PFSK-1 (cell line): ENCODE results near the gene RAB31.

Experiments
- FOXP2 ChIP-seq: optimal IDR thresholded peaks from 2 replicates; pipeline ENCODE3; 2011; ENCODE audit warnings: borderline replicate concordance, control low read depth, inconsistent platforms; ENCODE audit not compliant: insufficient read depth; ENCODE audit errors: extremely low read length, extremely low read depth
- POLR2AphosphoS5 ChIP-seq: IDR thresholded peaks from 2 replicates; pipeline ENCODE4 v1.6.1; 2012; ENCODE audit warnings: low read depth, mild to moderate bottlenecking, control low read depth, low read length, moderate library complexity
- REST ChIP-seq, 2 experiments: IDR thresholded peaks; 2 replicates each; pipeline versions ENCODE4 v1.6.1 to v1.8.0; 2011 to 2012; ENCODE audit warnings: low read depth in 2 of 2, low read length in 2 of 2, control low read depth in 1 of 2, inconsistent platforms in 1 of 2, mild to moderate bottlenecking in 1 of 2, moderate library complexity in 1 of 2; ENCODE audit not compliant: insufficient read depth in 1 of 2
- SIN3A ChIP-seq: IDR thresholded peaks from 2 replicates; pipeline ENCODE4 v1.6.1; 2012; ENCODE audit warnings: mild to moderate bottlenecking, low read length, moderate library complexity, borderline replicate concordance; ENCODE audit not compliant: insufficient read depth
- TAF1 ChIP-seq: IDR thresholded peaks from 2 replicates; pipeline ENCODE4 v1.6.1; 2012; ENCODE audit warnings: low read length, control low read depth, borderline replicate concordance; ENCODE audit not compliant: insufficient read depth

Gene RAB31

GRCh38 chr18:9817286-9817685 is 109.2 kb downstream of the RAB31 start:
- TF ChIP-seq TAF1 (no peak), SIN3A (no peak), FOXP2 (no peak), REST (IDR thresholded peaks at IDR 0.05; ENCODE audit: insufficient read depth in 1 of 2, low read depth in 2 of 2, low read length in 2 of 2) (no peak), POLR2AphosphoS5 (no peak)

- TF ChIP-seq TAF1 (no peak), FOXP2 (no peak), POLR2AphosphoS5 (no peak), SIN3A (no peak), REST (IDR thresholded peaks at IDR 0.05; ENCODE audit: insufficient read depth in 1 of 2, low read depth in 2 of 2, low read length in 2 of 2) (no peak)
Observed at GRCh38 chr18:9817725-9818422, 109.8 kb downstream of the RAB31 start.

GRCh38 chr18:9818423-9818734 is 110.3 kb downstream of the RAB31 start:
- TF ChIP-seq TAF1 (no peak), POLR2AphosphoS5 (no peak), SIN3A (no peak), FOXP2 (no peak), REST (IDR thresholded peaks at IDR 0.05; ENCODE audit: insufficient read depth in 1 of 2, low read depth in 2 of 2, low read length in 2 of 2) (no peak)

DNA sequence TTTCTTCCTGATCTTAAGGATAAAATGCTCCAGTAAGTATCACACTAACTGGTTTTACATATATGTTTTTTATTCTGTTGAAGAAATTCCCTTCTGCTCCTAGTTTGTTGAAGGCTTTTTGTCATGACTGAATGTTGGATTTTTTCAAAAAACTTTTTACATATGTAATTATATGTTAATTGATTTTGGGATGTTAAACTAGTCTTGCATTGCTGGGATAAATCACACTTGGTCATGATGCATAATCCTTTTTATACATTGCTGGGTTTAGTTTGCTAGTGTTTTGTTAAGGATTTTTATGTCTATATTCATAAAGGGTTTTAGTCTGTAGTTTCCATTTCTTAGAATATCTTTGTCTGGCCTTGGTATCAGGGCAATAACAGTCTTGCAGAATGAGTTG is 112.0 kb downstream of the RAB31 start:
- TF ChIP-seq FOXP2: no peak
- TF ChIP-seq TAF1: no peak
- no peak for TF ChIP-seq POLR2AphosphoS5
- no peak for TF ChIP-seq REST (IDR thresholded peaks at IDR 0.05; ENCODE audit: insufficient read depth in 1 of 2, low read depth in 2 of 2, low read length in 2 of 2)
- TF ChIP-seq SIN3A: no peak

DNA sequence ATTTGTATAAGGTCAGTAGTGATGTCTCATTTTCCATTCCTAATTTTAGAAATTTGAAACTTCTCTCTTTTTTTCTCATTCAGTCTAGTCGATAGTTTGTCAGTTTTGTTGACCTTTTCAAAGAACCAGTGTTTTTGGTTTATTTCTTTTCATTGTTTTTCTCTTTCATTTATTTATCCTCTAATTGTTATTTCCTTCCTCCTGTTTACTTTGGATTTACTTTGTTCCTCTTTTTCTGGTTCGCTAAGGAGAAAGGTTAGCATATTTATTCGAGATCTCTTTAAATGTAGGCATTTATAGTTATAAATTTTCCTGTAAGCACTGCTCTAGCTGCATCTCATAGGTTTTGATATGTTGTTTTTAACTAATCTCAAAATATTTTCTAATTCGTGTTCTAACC is 112.6 kb downstream of the RAB31 start:
- no peak for TF ChIP-seq POLR2AphosphoS5
- no peak for TF ChIP-seq SIN3A
- no peak for TF ChIP-seq FOXP2
- no peak for TF ChIP-seq REST (IDR thresholded peaks at IDR 0.05; ENCODE audit: insufficient read depth in 1 of 2, low read depth in 2 of 2, low read length in 2 of 2)
- no peak for TF ChIP-seq TAF1
